Neural cell (in vitro differentiated cells): ENCODE measurements around the gene CA12. TPM values are rescaled to one million over a fixed set of nuclear protein-coding genes. Genes with fewer than 3 reads are reported as not detected.

Experiments used
- H2AFZ ChIP-seq: fragments of 200-600, 300-800 bp; sonication (generic), shearing (Covaris generic); 2 replicates; pipeline ENCODE4 v1.6.0; 2014; ENCODE audit warnings: low read depth, mild to moderate bottlenecking, antibody characterized with exemption, low read length, moderate library complexity
- H3F3A ChIP-seq: fragments of 200-600 bp; shearing (Covaris generic); 2 replicates; pipeline ENCODE4 v1.6.1; 2016; ENCODE audit warnings: mild to moderate bottlenecking, moderate library complexity, mixed read lengths, antibody characterized with exemption, low read length; ENCODE audit not compliant: insufficient read depth, poor library complexity, severe bottlenecking
- H3K27ac ChIP-seq: fragments of 200-600, 300-800 bp; sonication (generic), shearing (Covaris generic); 2 replicates; pipeline ENCODE4 v1.5.1; 2014; ENCODE audit warnings: mild to moderate bottlenecking, low read length, moderate library complexity
- H3K27me3 ChIP-seq: fragments of 300-800, 200-600 bp; sonication (generic), shearing (Covaris generic); 2 replicates; pipeline ENCODE4 v1.6.0; 2014; ENCODE audit warnings: mild to moderate bottlenecking, low read depth, low read length, moderate library complexity; ENCODE audit not compliant: insufficient read depth
- H3K36me3 ChIP-seq: fragments of 300-800, 200-600 bp; sonication (generic), shearing (Covaris generic); 2 replicates; pipeline ENCODE4 v1.5.1; 2014; ENCODE audit warnings: mild to moderate bottlenecking, antibody characterized with exemption, low read length, moderate library complexity; ENCODE audit not compliant: insufficient read depth
- H3K4me2 ChIP-seq: fragments of 300-800, 200-600 bp; sonication (generic), shearing (Covaris generic); 2 replicates; pipeline ENCODE4 v1.6.0; 2014; ENCODE audit warnings: mild to moderate bottlenecking, low read length
- H3K4me3 ChIP-seq: fragments of 300-800, 200-600 bp; sonication (generic), shearing (Covaris generic); 2 replicates; pipeline ENCODE4 v1.5.1; 2014; ENCODE audit warnings: mild to moderate bottlenecking, low read length, moderate library complexity
- H3K79me2 ChIP-seq: fragments of 200-600 bp; shearing (Covaris generic); replicated peaks from 2 replicates; pipeline ENCODE4 v1.6.0; 2014; ENCODE audit warnings: mild to moderate bottlenecking, low read length, moderate library complexity; ENCODE audit not compliant: insufficient read depth
- H3K9ac ChIP-seq: fragments of 300-800, 200-600 bp; sonication (generic), shearing (Covaris generic); 2 replicates; pipeline ENCODE4 v1.6.1; 2016; ENCODE audit warnings: mild to moderate bottlenecking, low read length, mixed read lengths
- H3K9me2 ChIP-seq: fragments of 200-600 bp; shearing (Covaris generic); 2 replicates; pipeline ENCODE4 v1.6.1; 2016; ENCODE audit warnings: mild to moderate bottlenecking, low read length, mixed read lengths; ENCODE audit not compliant: insufficient read depth
- H3K9me3 ChIP-seq: fragments of 200-600, 300-800 bp; sonication (generic), shearing (Covaris generic); 2 replicates; pipeline ENCODE4 v1.6.1; 2016; ENCODE audit warnings: mild to moderate bottlenecking, mixed run types, low read length, moderate library complexity, mixed read lengths
- H4K20me1 ChIP-seq: fragments of 200-600 bp; shearing (Covaris generic); 2 replicates; pipeline ENCODE4 v1.6.1; 2016; ENCODE audit warnings: mild to moderate bottlenecking, mixed run types; ENCODE audit not compliant: insufficient read depth
- CTCF ChIP-seq: fragments of 450-650 bp; IDR thresholded peaks from 2 replicates; pipeline ENCODE4 v1.5.1; 2014; ENCODE audit warnings: antibody characterized with exemption, mild to moderate bottlenecking, moderate library complexity; ENCODE audit not compliant: poor library complexity, severe bottlenecking
- EP300 ChIP-seq: fragments of 450-650 bp; conservative IDR thresholded peaks from 2 replicates; pipeline ENCODE4 v1.6.1; 2014; ENCODE audit warnings: antibody characterized with exemption, mild to moderate bottlenecking, moderate library complexity; ENCODE audit not compliant: poor library complexity, severe bottlenecking
- EZH2 ChIP-seq: fragments of 200-600, 300-800 bp; shearing (Covaris generic), sonication (generic); IDR thresholded peaks from 2 replicates; pipeline ENCODE4 v1.6.1; 2014; ENCODE audit warnings: antibody characterized with exemption, low read length, borderline replicate concordance, mild to moderate bottlenecking; ENCODE audit not compliant: insufficient read depth, poor library complexity, severe bottlenecking
- MXI1 ChIP-seq: fragments of 450-650 bp; conservative IDR thresholded peaks from 2 replicates; pipeline ENCODE4 v1.6.1; 2014; ENCODE audit warnings: antibody characterized with exemption, mild to moderate bottlenecking; ENCODE audit not compliant: poor library complexity, severe bottlenecking
- POLR2AphosphoS5 ChIP-seq: IDR thresholded peaks from 2 replicates; pipeline ENCODE4 v1.6.1; 2012
- RAD21 ChIP-seq: fragments of 450-650 bp; conservative IDR thresholded peaks from 2 replicates; pipeline ENCODE4 v1.6.1; 2014; ENCODE audit warnings: antibody characterized with exemption, mild to moderate bottlenecking, moderate library complexity
- REST ChIP-seq: IDR thresholded peaks from 2 replicates; pipeline ENCODE4 v1.6.1; 2012; ENCODE audit warnings: borderline replicate concordance
- SMC3 ChIP-seq: fragments of 450-650 bp; conservative IDR thresholded peaks from 2 replicates; pipeline ENCODE4 v1.6.1; 2014; ENCODE audit warnings: antibody characterized with exemption, mild to moderate bottlenecking, moderate library complexity; ENCODE audit not compliant: poor library complexity
- TAF1 ChIP-seq: IDR thresholded peaks from 2 replicates; pipeline ENCODE4 v1.6.1; 2012; ENCODE audit warnings: low read depth
- polyA plus RNA-seq: library from polyadenylated mRNA; depleted of rRNA; stranded (reverse); fragments of >200 nt; gene quantifications from 2 replicates; pipeline ENCODE4 v1.2.3, GENCODE V29; 2014

CA12 gene
- polyA plus RNA-seq, 1 donor from 2014 or later, result 0.11 TPM

- H3F3A ChIP-seq, result no peaks in the 10 kb centered on the region
- H4K20me1 ChIP-seq, result no peaks in the 10 kb centered on the region
- H3K27ac ChIP-seq, result no peak overlapping the region
- no peaks in the 10 kb centered on the region for H3K27me3 ChIP-seq
- no peaks in the 10 kb centered on the region for H3K36me3 ChIP-seq
- H3K9me2 ChIP-seq, result no peaks in the 10 kb centered on the region
- TF ChIP-seq REST (no peak), SMC3 (no peak), MXI1 (no peak)
- no peak overlapping the region for H3K9ac ChIP-seq
- H3K4me2 ChIP-seq, result no peak overlapping the region
- no peaks in the 10 kb centered on the region for H3K9me3 ChIP-seq
- no peak overlapping the region for H2AFZ ChIP-seq
- no peak overlapping the region for H3K4me3 ChIP-seq
- no peaks in the 10 kb centered on the region for H3K79me2 ChIP-seq
Observed at GRCh38 chr15:63314409-63314808, 67.2 kb downstream of the CA12 start.

- no peak overlapping the region for H3K27ac ChIP-seq
- H3K27me3 ChIP-seq, result no peaks in the 10 kb centered on the region
- H3K79me2 ChIP-seq, result no peaks in the 10 kb centered on the region
- H3K4me2 ChIP-seq, result no peak overlapping the region
- H3K36me3 ChIP-seq, result no peaks in the 10 kb centered on the region
- H3K4me3 ChIP-seq, result no peak overlapping the region
- no peaks in the 10 kb centered on the region for H4K20me1 ChIP-seq
- H3F3A ChIP-seq, result no peaks in the 10 kb centered on the region
- H3K9ac ChIP-seq, result no peak overlapping the region
- H2AFZ ChIP-seq, result no peak overlapping the region
- H3K9me2 ChIP-seq, result no peaks in the 10 kb centered on the region
- no peaks in the 10 kb centered on the region for H3K9me3 ChIP-seq
- no peak for TF ChIP-seq TAF1
- no peak for TF ChIP-seq CTCF
- TF ChIP-seq POLR2AphosphoS5, result no peak
- TF ChIP-seq RAD21, result no peak
Observed at GRCh38 chr15:63313825-63314224, 67.8 kb downstream of the CA12 start.

- H3K79me2 ChIP-seq, result no peaks in the 10 kb centered on the region
- no peaks in the 10 kb centered on the region for H3K36me3 ChIP-seq
- TF ChIP-seq EP300 (no peak), TAF1 (no peak), RAD21 (no peak), CTCF (no peak), EZH2 (no peak), SMC3 (no peak), MXI1 (no peak), REST (no peak)
- no peak overlapping the region for H3K27ac ChIP-seq
- no peaks in the 10 kb centered on the region for H3K27me3 ChIP-seq
- no peak overlapping the region for H3K4me2 ChIP-seq
- H3K9me3 ChIP-seq, result no peaks in the 10 kb centered on the region
- H3K9me2 ChIP-seq, result no peaks in the 10 kb centered on the region
- H3F3A ChIP-seq, result no peaks in the 10 kb centered on the region
- H2AFZ ChIP-seq, result no peak overlapping the region
- H4K20me1 ChIP-seq, result no peaks in the 10 kb centered on the region
- no peak overlapping the region for H3K4me3 ChIP-seq
- H3K9ac ChIP-seq, result no peak overlapping the region
Observed at GRCh38 chr15:63312286-63312685, 69.4 kb downstream of the CA12 start.
